Caco-2 (cell line): ENCODE results near the gene SASH3. TPM values are rescaled to one million over a fixed set of nuclear protein-coding genes. Genes with fewer than 3 reads are reported as not detected.

Source experiments
- BruUV-seq: library from RNA; stranded (reverse); fragments of 400-500 nt; replicated peaks from 2 replicates; lab custom pipeline; 2021; lab: Mats Ljungman, UMichigan
- CTCF ChIA-PET: fragments of 300-600 bp; sonication (Branson Sonifier 250); formaldehyde crosslinking; loops from one replicate; lab custom pipeline; 2022; ENCODE audit warnings: antibody characterized with exemption; lab: Charles Lee
- POLR2A ChIA-PET: fragments of 300-600 bp; sonication (Branson Sonifier 250); formaldehyde crosslinking; loops from one replicate; lab custom pipeline; 2022; ENCODE audit warnings: antibody characterized with exemption; lab: Charles Lee
- DNase-seq, 2 experiments: peaks; one replicate each; pipeline versions ENCODE4 v3.0.0 to v3.0.0-alpha.2; 2020 to 2022
- H3K27me3 ChIP-seq: replicated peaks from 2 replicates; pipeline ENCODE4 v1.6.0; 2011; ENCODE audit warnings: low read length; ENCODE audit not compliant: control insufficient read depth, insufficient read depth
- H3K36me3 ChIP-seq: 2 replicates; pipeline ENCODE4 v1.5.1; 2011; ENCODE audit warnings: low read length; ENCODE audit not compliant: control insufficient read depth, insufficient read depth
- H3K4me1 ChIP-seq: fragments of 250-450 bp; sonication (Bioruptor Pico); 2 replicates; pipeline ENCODE4 v1.5.1; 2020; ENCODE audit warnings: mild to moderate bottlenecking
- H3K4me3 ChIP-seq: 2 replicates; pipeline ENCODE4 v1.5.1; 2011; ENCODE audit warnings: low read depth, mild to moderate bottlenecking, control low read depth, low read length
- H3K9me3 ChIP-seq: fragments of 250-450 bp; sonication (Bioruptor Pico); 2 replicates; pipeline ENCODE4 v1.5.1; 2020; ENCODE audit warnings: mild to moderate bottlenecking, moderate library complexity
- H3K27ac Mint-ChIP-seq: one replicate; pipeline ENCODE4 v1.8.0; 2022; ENCODE audit warnings: mixed read lengths; ENCODE audit not compliant: unreplicated experiment
- H3K27me3 Mint-ChIP-seq: one replicate; pipeline ENCODE4 v1.8.0; 2022; ENCODE audit warnings: mixed read lengths; ENCODE audit not compliant: insufficient read depth, unreplicated experiment
- H3K36me3 Mint-ChIP-seq: one replicate; pipeline ENCODE4 v1.8.0; 2022; ENCODE audit warnings: mild to moderate bottlenecking, mixed read lengths; ENCODE audit not compliant: insufficient read depth, unreplicated experiment
- H3K4me1 Mint-ChIP-seq: one replicate; pipeline ENCODE4 v1.8.0; 2022; ENCODE audit warnings: low read depth, mixed read lengths; ENCODE audit not compliant: unreplicated experiment
- H3K4me3 Mint-ChIP-seq: one replicate; pipeline ENCODE4 v1.8.0; 2022; ENCODE audit warnings: mild to moderate bottlenecking, moderate library complexity, mixed read lengths; ENCODE audit not compliant: unreplicated experiment
- H3K9me3 Mint-ChIP-seq: one replicate; pipeline ENCODE4 v1.8.0; 2022; ENCODE audit warnings: mixed read lengths; ENCODE audit not compliant: unreplicated experiment
- intact Hi-C: fragments of 100-400 bp; cut with micrococcal nuclease; formaldehyde crosslinking; loops from one replicate; pipeline ENCODE4 v1.10.0; 2022; ENCODE audit not compliant: unreplicated experiment
- total RNA-seq: library from RNA; stranded (reverse); gene quantifications from 2 replicates; pipeline ENCODE4 v1.2.3, GENCODE V29; 2022
- TF ChIP-seq, protein P1 (sequence below), 2 experiments: fragments of 200-600 bp in 1 of 2; IDR thresholded peaks; 1 replicate in 1 of 2; 2 replicates in 1 of 2; pipeline versions ENCODE4 v1.5.1 to v1.8.0; 2011 to 2022; ENCODE audit warnings: antibody characterized with exemption in 1 of 2, control low read depth in 1 of 2, inconsistent platforms in 1 of 2, low read depth in 1 of 2, low read length in 1 of 2, mild to moderate bottlenecking in 1 of 2, moderate library complexity in 1 of 2; ENCODE audit not compliant: insufficient read depth in 1 of 2, severe bottlenecking in 1 of 2, unreplicated experiment in 1 of 2

Gene SASH3
- total RNA-seq, 1 experiment from 2014 or later = not detected

DNA sequence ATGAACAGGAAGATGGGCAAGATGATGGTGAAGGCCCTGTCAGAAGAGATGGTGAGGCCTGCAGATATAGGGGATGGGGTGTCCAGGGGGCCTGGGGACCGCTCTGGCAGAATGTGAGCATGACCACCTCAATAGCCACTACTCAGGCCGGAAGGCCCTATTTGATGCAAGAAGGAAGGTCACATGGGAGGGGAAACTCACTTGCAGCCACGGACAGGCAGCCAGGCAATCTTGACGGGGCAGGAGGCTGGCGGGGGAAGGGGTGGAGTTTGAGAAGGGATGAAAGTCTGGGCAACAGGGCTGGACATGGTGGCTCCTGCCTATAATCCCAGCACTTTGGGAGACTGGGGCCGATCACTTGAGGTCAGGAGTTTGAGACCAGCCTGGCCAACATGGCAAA, 8.8 kb downstream of the SASH3 start:
- POLR2A ChIA-PET = no interaction called here
- H3K9me3 Mint-ChIP-seq = no peaks in the 10 kb centered on the region
- intact Hi-C loops = no loop called here

DNA sequence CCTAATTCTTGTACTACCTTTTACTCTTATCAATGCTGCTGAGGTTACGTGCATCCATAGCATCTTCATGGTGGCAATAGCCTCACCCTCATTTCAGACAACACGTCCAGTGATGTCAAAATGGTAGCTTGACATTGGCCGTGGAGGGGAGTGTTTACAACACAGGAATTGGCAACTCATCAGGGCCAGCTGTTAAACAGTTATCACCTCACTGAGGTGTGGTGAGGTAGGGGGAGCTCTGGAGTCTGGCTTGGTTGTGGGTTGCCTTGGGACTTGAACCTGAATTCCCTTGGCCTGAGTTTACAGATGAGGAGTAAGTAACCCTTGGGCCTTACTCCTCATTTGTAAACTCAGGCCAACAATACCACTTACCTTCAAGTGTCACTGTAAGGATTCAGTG, 10.4 kb downstream of the SASH3 start:
- H3K36me3 Mint-ChIP-seq = no peaks in the 10 kb centered on the region
- POLR2A ChIA-PET = no interaction called here
- H3K27me3 Mint-ChIP-seq = no peaks in the 10 kb centered on the region
- no peak overlapping the region for H3K4me3 Mint-ChIP-seq
- CTCF ChIA-PET = no interaction called here
- BruUV-seq = no TSS peak
- DNase-seq = no peak
- H3K9me3 ChIP-seq = no peaks in the 10 kb centered on the region
- no peaks in the 10 kb centered on the region for H3K9me3 Mint-ChIP-seq
- no peaks in the 10 kb centered on the region for H3K27me3 ChIP-seq
- no peaks in the 10 kb centered on the region for H3K4me1 Mint-ChIP-seq
- no peak overlapping the region for H3K27ac Mint-ChIP-seq
- intact Hi-C loops = no loop called here
- no peaks in the 10 kb centered on the region for H3K4me1 ChIP-seq
- no peak overlapping the region for H3K4me3 ChIP-seq
- H3K36me3 ChIP-seq = no peaks in the 10 kb centered on the region
- TF ChIP-seq, protein P1, sequence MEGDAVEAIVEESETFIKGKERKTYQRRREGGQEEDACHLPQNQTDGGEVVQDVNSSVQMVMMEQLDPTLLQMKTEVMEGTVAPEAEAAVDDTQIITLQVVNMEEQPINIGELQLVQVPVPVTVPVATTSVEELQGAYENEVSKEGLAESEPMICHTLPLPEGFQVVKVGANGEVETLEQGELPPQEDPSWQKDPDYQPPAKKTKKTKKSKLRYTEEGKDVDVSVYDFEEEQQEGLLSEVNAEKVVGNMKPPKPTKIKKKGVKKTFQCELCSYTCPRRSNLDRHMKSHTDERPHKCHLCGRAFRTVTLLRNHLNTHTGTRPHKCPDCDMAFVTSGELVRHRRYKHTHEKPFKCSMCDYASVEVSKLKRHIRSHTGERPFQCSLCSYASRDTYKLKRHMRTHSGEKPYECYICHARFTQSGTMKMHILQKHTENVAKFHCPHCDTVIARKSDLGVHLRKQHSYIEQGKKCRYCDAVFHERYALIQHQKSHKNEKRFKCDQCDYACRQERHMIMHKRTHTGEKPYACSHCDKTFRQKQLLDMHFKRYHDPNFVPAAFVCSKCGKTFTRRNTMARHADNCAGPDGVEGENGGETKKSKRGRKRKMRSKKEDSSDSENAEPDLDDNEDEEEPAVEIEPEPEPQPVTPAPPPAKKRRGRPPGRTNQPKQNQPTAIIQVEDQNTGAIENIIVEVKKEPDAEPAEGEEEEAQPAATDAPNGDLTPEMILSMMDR (IDR thresholded peaks at IDR 0.05; ENCODE audit: insufficient read depth in 1 of 2, low read depth in 1 of 2, low read length in 1 of 2, severe bottlenecking in 1 of 2, unreplicated experiment in 1 of 2) = no peak

More for the DNA sequence above, 8.8 kb downstream of the SASH3 start:
- TF ChIP-seq, protein P1 (IDR thresholded peaks at IDR 0.05; ENCODE audit: insufficient read depth in 1 of 2, low read depth in 1 of 2, low read length in 1 of 2, severe bottlenecking in 1 of 2, unreplicated experiment in 1 of 2) = no peak
- Histone ChIP-seq H3K4me1 (no peaks in the 10 kb centered on the region), H3K27me3 (no peaks in the 10 kb centered on the region), H3K4me3 (no peak overlapping the region), H3K9me3 (no peaks in the 10 kb centered on the region), H3K36me3 (no peaks in the 10 kb centered on the region)
- no peaks in the 10 kb centered on the region for H3K27me3 Mint-ChIP-seq
- no peak overlapping the region for H3K4me3 Mint-ChIP-seq
- H3K27ac Mint-ChIP-seq = no peak overlapping the region
- no peak for DNase-seq
- no TSS peak for BruUV-seq
- CTCF ChIA-PET = no interaction called here
- H3K36me3 Mint-ChIP-seq = no peaks in the 10 kb centered on the region
- no peaks in the 10 kb centered on the region for H3K4me1 Mint-ChIP-seq

DNA sequence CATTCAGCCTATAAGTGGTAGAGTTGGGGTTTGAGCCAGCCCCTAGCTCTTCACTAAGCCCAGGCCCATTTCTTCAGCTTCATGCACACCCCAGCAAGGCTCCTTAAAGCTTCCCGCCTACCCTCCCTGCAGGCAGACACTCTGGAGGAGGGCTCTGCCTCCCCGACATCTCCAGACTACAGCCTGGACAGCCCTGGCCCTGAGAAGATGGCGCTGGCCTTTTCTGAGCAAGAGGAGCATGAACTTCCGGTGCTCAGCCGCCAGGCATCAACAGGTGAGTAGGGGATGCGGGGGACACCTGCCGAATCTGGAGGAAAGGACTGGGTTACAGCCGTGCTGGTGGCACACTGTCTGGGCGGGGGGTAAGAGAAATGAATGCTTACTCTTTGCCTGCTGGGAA, 11.1 kb downstream of the SASH3 start:
- no peak for DNase-seq
- Histone ChIP-seq H3K9me3 (no peaks in the 10 kb centered on the region), H3K4me1 (no peaks in the 10 kb centered on the region), H3K27me3 (no peaks in the 10 kb centered on the region), H3K36me3 (no peaks in the 10 kb centered on the region), H3K4me3 (no peak overlapping the region)
- H3K9me3 Mint-ChIP-seq = no peaks in the 10 kb centered on the region
- intact Hi-C loops = no loop called here
- CTCF ChIA-PET = no interaction called here
- POLR2A ChIA-PET = no interaction called here
- no peaks in the 10 kb centered on the region for H3K4me1 Mint-ChIP-seq
- H3K4me3 Mint-ChIP-seq = no peak overlapping the region
- TF ChIP-seq, protein P1 (IDR thresholded peaks at IDR 0.05; ENCODE audit: insufficient read depth in 1 of 2, low read depth in 1 of 2, low read length in 1 of 2, severe bottlenecking in 1 of 2, unreplicated experiment in 1 of 2) = no peak
- no peak overlapping the region for H3K27ac Mint-ChIP-seq
- BruUV-seq = no TSS peak
- H3K36me3 Mint-ChIP-seq = no peaks in the 10 kb centered on the region
- H3K27me3 Mint-ChIP-seq = no peaks in the 10 kb centered on the region
